ENCODE results near the gene CYP4F22. TPM values are rescaled to one million over a fixed set of nuclear protein-coding genes. Genes with fewer than 3 reads are reported as not detected.

Gene CYP4F22
- total RNA-seq, 1 experiment from 2014 or later, result not detected

DNA sequence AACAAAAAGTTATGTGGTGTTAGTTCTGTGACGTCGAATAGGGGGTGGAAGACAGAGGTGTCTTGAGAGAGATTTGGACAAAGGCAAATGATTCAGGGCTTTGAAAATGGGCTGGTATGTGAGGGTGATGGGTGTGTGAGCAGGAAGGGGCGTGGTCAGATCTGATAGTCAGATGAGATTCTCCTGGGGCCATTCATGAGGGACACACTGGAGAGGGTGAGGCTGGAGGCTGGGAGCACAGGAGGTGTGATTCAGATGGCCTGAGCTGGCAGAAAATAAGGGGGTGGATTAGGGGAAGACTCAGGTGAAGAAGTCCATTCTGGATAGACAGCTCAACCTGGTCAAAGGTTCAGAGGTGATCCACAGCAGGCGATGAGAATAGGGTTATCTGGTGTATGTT lies 28.0 kb downstream of the CYP4F22 start:
- Histone ChIP-seq H4K20me1 (ENCODE audit: control insufficient read depth, insufficient read depth, insufficient read length) (no peaks in the 10 kb centered on the region), H3K9ac (ENCODE audit: extremely low read depth, insufficient read length, low read length) (no peak overlapping the region), H2AFZ (ENCODE audit: low read length) (no peak overlapping the region), H2BK20ac (ENCODE audit: low read depth, low read length, poor library complexity, severe bottlenecking) (no peak overlapping the region), H3K27ac (ENCODE audit: insufficient read length, low read depth, low read length) (no peak overlapping the region), H3K79me1 (ENCODE audit: insufficient read depth, low read depth, low read length, poor library complexity, severe bottlenecking) (no peaks in the 10 kb centered on the region), H2BK120ac (ENCODE audit: low read depth, low read length, poor library complexity, severe bottlenecking) (no peak overlapping the region), H3K23me2 (ENCODE audit: insufficient read length, low read depth, low read length, poor library complexity, severe bottlenecking) (no peaks in the 10 kb centered on the region), H2AK5ac (ENCODE audit: insufficient read length, low read length) (no peak overlapping the region), H3K4me2 (ENCODE audit: insufficient read depth, insufficient read length, low read length) (no peak overlapping the region), H4K5ac (ENCODE audit: insufficient read length, low read depth, low read length) (no peak overlapping the region), H4K91ac (ENCODE audit: insufficient read length, low read depth, low read length) (no peak overlapping the region), H3K23ac (ENCODE audit: insufficient read length, low read depth, low read length) (no peak overlapping the region), H3K9me3 (ENCODE audit: control insufficient read depth, low read depth, low read length) (peaks cover 82% of the 10 kb centered on the region), H3K4ac (ENCODE audit: low read depth, low read length) (no peak overlapping the region), H3K56ac (ENCODE audit: insufficient read length, low read depth, low read length) (no peak overlapping the region), H3T11ph (ENCODE audit: low read length) (no peak overlapping the region), H2BK12ac (ENCODE audit: insufficient read length, low read depth, low read length) (no peak overlapping the region), H3K79me2 (ENCODE audit: insufficient read depth, low read length) (no peaks in the 10 kb centered on the region), H3K18ac (ENCODE audit: insufficient read length, low read depth, low read length) (no peak overlapping the region), H3K14ac (ENCODE audit: insufficient read depth, low read length) (no peak overlapping the region), H3K4me1 (ENCODE audit: insufficient read depth, low read length) (no peaks in the 10 kb centered on the region), H4K8ac (replicated peaks; ENCODE audit: insufficient read length, low read depth, low read length) (no peak overlapping the region), H2BK5ac (ENCODE audit: insufficient read length, low read length) (no peak overlapping the region), H2BK15ac (ENCODE audit: low read depth, low read length) (no peak overlapping the region), H3K27me3 (ENCODE audit: insufficient read depth, low read length) (no peaks in the 10 kb centered on the region)
- H3K27ac Mint-ChIP-seq, result peak overlapping the region in 1 of 3 experiments; percentile 2; a peak in 2 of 7 replicates
- no peaks in the 10 kb centered on the region for H3K4me1 Mint-ChIP-seq
- H3K4me3 Mint-ChIP-seq, result no peak overlapping the region
- H3K36me3 Mint-ChIP-seq (ENCODE audit: insufficient read depth in 1 of 3, low read depth in 3 of 3), result peaks cover 3 to 26% (median 11%) of the 10 kb centered on the region in 3 experiments; a peak in 6 of 7 replicates
- peaks cover 62 to 96% of the 10 kb centered on the region in 2 experiments for H3K9me3 Mint-ChIP-seq
- TF ChIP-seq CTCF (conservative IDR thresholded peaks at IDR 0.05), result no peak
- no CpG with 5 or more reads among the region's 4 CpGs for WGBS (ENCODE audit: extremely low coverage, insufficient read length, low lambda C conversion rate)
- peaks cover 8% of the 10 kb centered on the region for H3K27me3 Mint-ChIP-seq (ENCODE audit: low read depth)
- no peak for DNase-seq
